Keratinocyte (primary cell): Measurements from ENCODE around the gene ANXA11. TPM values are rescaled to one million over a fixed set of nuclear protein-coding genes. Genes with fewer than 3 reads are reported as not detected.

ENCODE experiments used
- DNase-seq: peaks from one replicate; pipeline ENCODE4 v3.0.0-alpha.2; 2011; ENCODE audit warnings: low read depth, missing footprints, low spot score
- FAIRE-seq: peaks from 2 replicates; lab custom pipeline; 2011; peaks lifted over from hg19 to GRCh38; lab: Jason Lieb, UNC
- H2AFZ ChIP-seq: 2 replicates; pipeline ENCODE4 v1.6.0; 2012; ENCODE audit warnings: low read length, control low read depth, inconsistent platforms; ENCODE audit not compliant: control insufficient read depth
- H3K27ac ChIP-seq: 2 replicates; pipeline ENCODE4 v1.5.1; 2011; ENCODE audit warnings: low read length; ENCODE audit not compliant: control insufficient read depth, insufficient read depth
- H3K27me3 ChIP-seq: 3 replicates; pipeline ENCODE4 v1.6.0; 2011; ENCODE audit warnings: low read length; ENCODE audit not compliant: control insufficient read depth, insufficient read depth; ENCODE audit errors: extremely low read depth
- H3K36me3 ChIP-seq, 2 experiments: 2 replicates in 1 of 2; 3 replicates in 1 of 2; pipeline ENCODE4 v1.5.1; 2011; ENCODE audit warnings: low read length in 2 of 2, mild to moderate bottlenecking in 1 of 2; ENCODE audit not compliant: control insufficient read depth in 2 of 2, insufficient read depth in 2 of 2; ENCODE audit errors: extremely low read depth in 1 of 2
- H3K4me1 ChIP-seq: 3 replicates; pipeline ENCODE4 v1.5.1; 2011; ENCODE audit warnings: low read length; ENCODE audit not compliant: control insufficient read depth, insufficient read depth; ENCODE audit errors: extremely low read depth
- H3K4me2 ChIP-seq: 3 replicates; pipeline ENCODE4 v1.6.0; 2011; ENCODE audit warnings: low read depth, low read length; ENCODE audit not compliant: control insufficient read depth, insufficient read depth; ENCODE audit errors: extremely low read depth
- H3K4me3 ChIP-seq, 3 experiments: fragments of 200-600 bp in 1 of 3; sonication (generic) in 1 of 3; 2 replicates in 2 of 3; 3 replicates in 1 of 3; pipeline ENCODE4 v1.5.1; 2011 to 2016; ENCODE audit warnings: low read length in 3 of 3, mild to moderate bottlenecking in 3 of 3, control low read depth in 2 of 3, inconsistent platforms in 1 of 3, low read depth in 1 of 3, mixed read lengths in 1 of 3, mixed run types in 1 of 3, moderate library complexity in 1 of 3; ENCODE audit not compliant: control insufficient read depth in 2 of 3, insufficient read depth in 2 of 3; ENCODE audit errors: extremely low read depth in 1 of 3
- H3K79me2 ChIP-seq: 2 replicates; pipeline ENCODE4 v1.6.0; 2012; ENCODE audit warnings: low read length; ENCODE audit not compliant: control insufficient read depth, insufficient read depth
- H3K9ac ChIP-seq: 3 replicates; pipeline ENCODE4 v1.6.0; 2011; ENCODE audit warnings: low read length; ENCODE audit not compliant: control insufficient read depth, insufficient read depth; ENCODE audit errors: extremely low read depth
- H3K9me1 ChIP-seq: 3 replicates; pipeline ENCODE4 v1.6.0; 2011; ENCODE audit warnings: low read length; ENCODE audit not compliant: control insufficient read depth, insufficient read depth; ENCODE audit errors: extremely low read depth
- H3K9me3 ChIP-seq: 2 replicates; pipeline ENCODE4 v1.5.1; 2012; ENCODE audit warnings: low read depth, low read length; ENCODE audit not compliant: control insufficient read depth
- H4K20me1 ChIP-seq: 3 replicates; pipeline ENCODE4 v1.6.0; 2011; ENCODE audit warnings: low read length; ENCODE audit not compliant: control insufficient read depth, insufficient read depth; ENCODE audit errors: extremely low read depth
- EZH2 ChIP-seq: IDR thresholded peaks from one replicate; pipeline ENCODE4 v1.6.1; 2012; ENCODE audit warnings: inconsistent platforms, mild to moderate bottlenecking, low read length, moderate library complexity
- dilution Hi-C: fragments of 300-500 bp; cut with MboI; formaldehyde crosslinking; loops from one replicate; pipeline ENCODE4 v1.7.0; 2020; ENCODE audit warnings: low sequenced_read_pairs; ENCODE audit not compliant: extremely low pct_ligation_motif_present
- polyA plus RNA-seq, 5 experiments: library from polyadenylated mRNA; depleted of rRNA in 3 of 5; stranded (reverse) in 3 of 5; stranded (forward) in 1 of 5; unstranded in 1 of 5; fragments of >200 nt; gene quantifications; 1 replicate in 1 of 5; 2 replicates in 3 of 5; 3 replicates in 1 of 5; pipeline versions ENCODE4 v1.2.1 to v1.2.3, GENCODE V29; 2011 to 2012; ENCODE audit warnings: missing spikeins in 2 of 5, low read depth in 1 of 5, low replicate concordance in 1 of 5
- TF ChIP-seq, protein P1 (sequence below), 3 experiments: IDR thresholded peaks in 1 of 3; conservative IDR thresholded peaks in 1 of 3; optimal IDR thresholded peaks in 1 of 3; 2 replicates in 2 of 3; 3 replicates in 1 of 3; pipeline versions ENCODE3 to v1.5.1; 2011; ENCODE audit warnings: low read length in 3 of 3, mild to moderate bottlenecking in 3 of 3, moderate library complexity in 2 of 3, control low read depth in 1 of 3, inconsistent platforms in 1 of 3; ENCODE audit not compliant: insufficient read depth in 2 of 3; ENCODE audit errors: extremely low read depth in 1 of 3

The ANXA11 gene
- polyA plus RNA-seq, 1 donor (not counting 4 experiments of a cell fraction or from before 2014, with no cell fraction given), result 97.9 TPM

DNA sequence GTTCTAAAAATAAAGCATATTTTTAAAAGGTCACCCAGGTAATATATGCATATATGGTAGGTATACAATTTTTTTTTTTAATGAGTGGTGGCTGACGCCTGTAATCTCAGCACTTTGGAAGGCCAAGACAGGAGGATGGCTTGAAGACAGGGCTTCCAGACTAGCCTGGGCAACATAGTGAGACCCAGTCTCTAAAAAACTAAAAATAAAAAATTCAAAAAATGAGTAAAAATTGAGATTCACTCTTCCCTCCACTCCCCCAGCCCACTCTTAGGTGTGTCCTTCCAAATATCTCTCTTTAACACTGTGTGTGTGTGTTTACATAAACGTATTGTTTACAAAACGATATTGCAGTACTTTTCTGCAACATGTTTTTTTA, 929 bp upstream of the ANXA11 start:
- DNase-seq (no peak), FAIRE-seq (no peak)
- Histone ChIP-seq H3K36me3 (peaks cover 0 to 2% of the 10 kb centered on the region in 2 experiments), H4K20me1 (peaks cover 17% of the 10 kb centered on the region), H3K4me2 (peak overlapping the region; percentile 90), H3K4me3 (peak overlapping the region in 1 of 3 experiments; percentile 76), H3K9me1 (peaks cover 4% of the 10 kb centered on the region), H3K9ac (peak overlapping the region; percentile 88), H3K27me3 (no peaks in the 10 kb centered on the region), H3K79me2 (peaks cover 43% of the 10 kb centered on the region), H3K27ac (peak overlapping the region; percentile 74), H3K4me1 (peaks cover 37% of the 10 kb centered on the region), H3K9me3 (no peaks in the 10 kb centered on the region), H2AFZ (no peak overlapping the region)
- TF ChIP-seq EZH2, result no peak
- TF ChIP-seq, protein P1, sequence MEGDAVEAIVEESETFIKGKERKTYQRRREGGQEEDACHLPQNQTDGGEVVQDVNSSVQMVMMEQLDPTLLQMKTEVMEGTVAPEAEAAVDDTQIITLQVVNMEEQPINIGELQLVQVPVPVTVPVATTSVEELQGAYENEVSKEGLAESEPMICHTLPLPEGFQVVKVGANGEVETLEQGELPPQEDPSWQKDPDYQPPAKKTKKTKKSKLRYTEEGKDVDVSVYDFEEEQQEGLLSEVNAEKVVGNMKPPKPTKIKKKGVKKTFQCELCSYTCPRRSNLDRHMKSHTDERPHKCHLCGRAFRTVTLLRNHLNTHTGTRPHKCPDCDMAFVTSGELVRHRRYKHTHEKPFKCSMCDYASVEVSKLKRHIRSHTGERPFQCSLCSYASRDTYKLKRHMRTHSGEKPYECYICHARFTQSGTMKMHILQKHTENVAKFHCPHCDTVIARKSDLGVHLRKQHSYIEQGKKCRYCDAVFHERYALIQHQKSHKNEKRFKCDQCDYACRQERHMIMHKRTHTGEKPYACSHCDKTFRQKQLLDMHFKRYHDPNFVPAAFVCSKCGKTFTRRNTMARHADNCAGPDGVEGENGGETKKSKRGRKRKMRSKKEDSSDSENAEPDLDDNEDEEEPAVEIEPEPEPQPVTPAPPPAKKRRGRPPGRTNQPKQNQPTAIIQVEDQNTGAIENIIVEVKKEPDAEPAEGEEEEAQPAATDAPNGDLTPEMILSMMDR (optimal IDR thresholded peaks at IDR 0.05 in 1 of 3, IDR thresholded peaks at IDR 0.05 in 1 of 3, conservative IDR thresholded peaks at IDR 0.05 in 1 of 3; ENCODE audit: extremely low read depth in 1 of 3, insufficient read depth in 2 of 3, low read length in 3 of 3), result no peak
- dilution Hi-C loops, result no loop called here

DNA sequence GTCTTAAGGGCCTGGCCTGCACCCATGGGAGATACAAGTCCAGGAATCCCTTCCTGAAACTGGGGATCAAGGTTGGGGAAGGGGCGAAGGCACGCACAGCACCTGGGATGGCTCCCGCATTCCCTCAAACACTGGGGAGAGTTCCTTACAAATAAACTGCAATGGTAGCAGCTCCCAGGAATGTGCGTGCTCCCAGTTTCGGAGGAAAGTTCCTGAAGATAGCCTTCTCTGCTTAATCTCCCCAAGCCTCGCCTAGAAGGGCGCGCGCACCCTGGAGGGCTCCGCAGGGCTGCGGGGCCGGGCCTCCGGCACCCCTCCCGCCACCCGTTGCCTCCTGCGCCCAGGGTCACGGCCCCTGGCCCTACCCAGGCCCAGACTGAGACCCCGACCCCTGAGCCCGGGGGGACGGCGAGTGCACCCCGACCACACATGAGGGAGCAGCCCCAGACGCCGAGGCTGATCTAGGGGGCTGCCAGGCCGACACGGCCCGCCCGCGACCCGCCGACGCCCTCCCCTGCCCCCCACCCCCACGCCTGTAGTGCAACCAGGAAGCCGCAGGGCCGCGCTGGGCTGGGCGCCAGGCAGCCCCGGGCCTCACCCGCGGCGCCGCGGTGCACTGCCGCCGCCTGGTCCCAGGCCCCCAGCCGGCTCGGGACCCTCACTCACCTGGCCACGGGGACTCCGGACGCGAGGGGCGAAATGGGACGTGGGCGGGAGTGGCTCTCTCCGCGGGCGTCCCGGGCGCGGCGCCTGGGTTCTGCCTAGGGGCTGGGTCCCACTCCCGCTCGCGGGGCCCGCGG, 460 bp downstream of the ANXA11 start:
- no peak for DNase-seq
- peaks cover 37% of the 10 kb centered on the region for H3K4me1 ChIP-seq
- peaks cover 4% of the 10 kb centered on the region for H3K9me1 ChIP-seq
- peaks cover 20% of the 10 kb centered on the region for H4K20me1 ChIP-seq
- H3K4me3 ChIP-seq, result peak overlapping the region; percentile 59 to 77 (median 63)
- FAIRE-seq, result no peak
- no peak overlapping the region for H2AFZ ChIP-seq
- H3K27ac ChIP-seq, result peak overlapping the region; percentile 74
- H3K36me3 ChIP-seq, result peaks cover 0 to 7% of the 10 kb centered on the region in 2 experiments
- peaks cover 56% of the 10 kb centered on the region for H3K79me2 ChIP-seq
- no peaks in the 10 kb centered on the region for H3K9me3 ChIP-seq
- dilution Hi-C loops, result no loop called here
- peak overlapping the region; percentile 88 for H3K9ac ChIP-seq
- H3K27me3 ChIP-seq, result no peaks in the 10 kb centered on the region
- peak overlapping the region; percentile 94 for H3K4me2 ChIP-seq
- no peak for TF ChIP-seq EZH2
- TF ChIP-seq, protein P1 (optimal IDR thresholded peaks at IDR 0.05 in 1 of 3, IDR thresholded peaks at IDR 0.05 in 1 of 3, conservative IDR thresholded peaks at IDR 0.05 in 1 of 3; ENCODE audit: extremely low read depth in 1 of 3, insufficient read depth in 2 of 3, low read length in 3 of 3), result no peak
